ENCODE measurements around the gene LGALS7B.
"Not testable (repeated sequence)": the region's sequence is repeated elsewhere in the genome, so short reads cannot be mapped to it uniquely, and the experiment has no call there.

Gene LGALS7B

GRCh38 chr19:38770228-38770948, 18.6 kb upstream of the LGALS7B start:
- DNase-seq (ENCODE audit: low read depth), result not testable (repeated sequence)

- DNase-seq (ENCODE audit: low read depth), result not testable (repeated sequence)
Measured at GRCh38 chr19:38770949-38771275, 18.1 kb upstream of the LGALS7B start.

GRCh38 chr19:38771569-38771968, 17.4 kb upstream of the LGALS7B start:
- not testable (repeated sequence) for DNase-seq (ENCODE audit: low read depth)

- DNase-seq (ENCODE audit: low read depth), result no peak
Measured at GRCh38 chr19:38773469-38774177, 15.4 kb upstream of the LGALS7B start, which contains the start of gene LGALS7. Gene LGALS7 (minus strand): TSS chr19:38773517. CDS start chr19:38773492, 25 bp downstream.

- no peak for DNase-seq (ENCODE audit: low read depth)
Measured at GRCh38 chr19:38774181-38774950, 14.6 kb upstream of the LGALS7B start.

GRCh38 chr19:38778733-38779132, 10.3 kb upstream of the LGALS7B start:
- no peak for DNase-seq (ENCODE audit: low read depth)

- DNase-seq (ENCODE audit: low read depth), result no peak
Measured at GRCh38 chr19:38780443-38780842, 8.6 kb upstream of the LGALS7B start.

- no peak for DNase-seq (ENCODE audit: low read depth)
Measured at GRCh38 chr19:38781058-38781457, 7.9 kb upstream of the LGALS7B start.

GRCh38 chr19:38782212-38782611, 6.8 kb upstream of the LGALS7B start:
- not testable (repeated sequence) for DNase-seq (ENCODE audit: low read depth)

- peak; percentile 75 for DNase-seq (ENCODE audit: low read depth)
Measured at GRCh38 chr19:38784224-38784623, 4.8 kb upstream of the LGALS7B start.

- no peak for DNase-seq (ENCODE audit: low read depth)
Measured at GRCh38 chr19:38785187-38785699, 3.8 kb upstream of the LGALS7B start.

GRCh38 chr19:38786061-38786460, 2.9 kb upstream of the LGALS7B start:
- not testable (repeated sequence) for DNase-seq (ENCODE audit: low read depth)

- no peak for DNase-seq (ENCODE audit: low read depth)
Measured at GRCh38 chr19:38786572-38787265, 2.3 kb upstream of the LGALS7B start.

- DNase-seq (ENCODE audit: low read depth), result not testable (repeated sequence)
Measured at GRCh38 chr19:38790507-38791403, 1.8 kb downstream of the LGALS7B start.

GRCh38 chr19:38791451-38792064, 2.6 kb downstream of the LGALS7B start:
- DNase-seq (ENCODE audit: low read depth), result not testable (repeated sequence)

- no peak for DNase-seq (ENCODE audit: low read depth)
Measured at GRCh38 chr19:38792250-38793111, 3.5 kb downstream of the LGALS7B start.

GRCh38 chr19:38793177-38793576, 4.2 kb downstream of the LGALS7B start:
- DNase-seq (ENCODE audit: low read depth), result peak; percentile 63

- no peak for DNase-seq (ENCODE audit: low read depth)
Measured at GRCh38 chr19:38793671-38794070, 4.7 kb downstream of the LGALS7B start.

GRCh38 chr19:38795549-38795948, 6.5 kb downstream of the LGALS7B start:
- no peak for DNase-seq (ENCODE audit: low read depth)

Data from iris pigment epithelial cell (primary cell).